ENCODE results near the gene MS4A8. TPM values are rescaled to one million over a fixed set of nuclear protein-coding genes. Genes with fewer than 3 reads are reported as not detected.

MS4A8 gene
- total RNA-seq, 1 donor from 2014 or later: not detected

DNA sequence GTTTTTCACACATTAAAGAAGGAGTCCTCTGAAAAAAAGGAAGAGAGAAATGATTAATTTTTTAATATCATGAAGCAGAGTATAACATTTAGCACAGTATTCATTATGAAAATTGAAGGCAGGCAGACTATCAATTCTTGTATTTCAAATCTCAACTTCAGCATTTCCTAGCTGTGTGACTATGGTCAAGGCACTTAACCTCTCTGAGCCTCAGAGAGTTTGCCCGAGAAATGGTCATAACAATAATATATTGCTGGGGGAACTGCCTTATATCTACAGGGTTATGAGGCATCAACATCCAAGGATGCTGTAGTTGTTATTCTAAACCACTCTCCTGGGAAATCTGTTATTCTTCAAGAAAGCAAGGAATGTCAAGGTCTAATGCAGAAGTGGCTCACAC, 26.2 kb downstream of the MS4A8 start:
- no peak overlapping the region for H3K4me3 Mint-ChIP-seq
- no peak for DNase-seq (ENCODE audit: low spot score in 2 of 2, unreplicated experiment in 2 of 2)
- H3K27me3 Mint-ChIP-seq (ENCODE audit: low read depth): peaks cover 62% of the 10 kb centered on the region

DNA sequence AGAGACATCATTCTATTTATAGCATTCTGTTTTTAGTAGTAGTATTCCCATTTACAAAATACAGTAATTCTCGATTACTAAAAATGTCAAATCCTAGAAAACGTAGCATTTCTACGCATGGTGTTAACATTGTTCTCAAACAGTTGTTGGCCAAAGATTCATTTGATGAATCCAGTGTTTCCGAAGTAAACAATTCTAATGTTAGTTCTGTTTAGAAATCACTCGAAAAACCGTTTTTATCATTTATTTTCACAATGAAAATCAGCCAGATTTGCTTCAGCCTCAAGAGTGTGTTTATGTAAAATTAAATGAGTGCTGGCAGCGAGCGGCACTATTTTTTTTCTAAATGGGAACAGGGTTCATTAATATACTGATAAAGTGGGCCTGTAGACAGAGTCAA, 32.2 kb downstream of the MS4A8 start:
- Mint-ChIP-seq H3K36me3 (no peaks in the 10 kb centered on the region), H3K4me1 (no peaks in the 10 kb centered on the region), H3K27me3 (ENCODE audit: low read depth) (peaks cover 37% of the 10 kb centered on the region), H3K27ac (no peak overlapping the region), H3K4me3 (no peak overlapping the region), H3K9me3 (no peaks in the 10 kb centered on the region)
- no peak for DNase-seq (ENCODE audit: low spot score in 2 of 2, unreplicated experiment in 2 of 2)
- TF ChIP-seq, protein P1, sequence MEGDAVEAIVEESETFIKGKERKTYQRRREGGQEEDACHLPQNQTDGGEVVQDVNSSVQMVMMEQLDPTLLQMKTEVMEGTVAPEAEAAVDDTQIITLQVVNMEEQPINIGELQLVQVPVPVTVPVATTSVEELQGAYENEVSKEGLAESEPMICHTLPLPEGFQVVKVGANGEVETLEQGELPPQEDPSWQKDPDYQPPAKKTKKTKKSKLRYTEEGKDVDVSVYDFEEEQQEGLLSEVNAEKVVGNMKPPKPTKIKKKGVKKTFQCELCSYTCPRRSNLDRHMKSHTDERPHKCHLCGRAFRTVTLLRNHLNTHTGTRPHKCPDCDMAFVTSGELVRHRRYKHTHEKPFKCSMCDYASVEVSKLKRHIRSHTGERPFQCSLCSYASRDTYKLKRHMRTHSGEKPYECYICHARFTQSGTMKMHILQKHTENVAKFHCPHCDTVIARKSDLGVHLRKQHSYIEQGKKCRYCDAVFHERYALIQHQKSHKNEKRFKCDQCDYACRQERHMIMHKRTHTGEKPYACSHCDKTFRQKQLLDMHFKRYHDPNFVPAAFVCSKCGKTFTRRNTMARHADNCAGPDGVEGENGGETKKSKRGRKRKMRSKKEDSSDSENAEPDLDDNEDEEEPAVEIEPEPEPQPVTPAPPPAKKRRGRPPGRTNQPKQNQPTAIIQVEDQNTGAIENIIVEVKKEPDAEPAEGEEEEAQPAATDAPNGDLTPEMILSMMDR (IDR thresholded peaks at IDR 0.05; ENCODE audit: unreplicated experiment): no peak

More for the DNA sequence above, 26.2 kb downstream of the MS4A8 start:
- TF ChIP-seq, protein P1 (IDR thresholded peaks at IDR 0.05; ENCODE audit: unreplicated experiment): no peak
- no peaks in the 10 kb centered on the region for H3K4me1 Mint-ChIP-seq
- no peaks in the 10 kb centered on the region for H3K36me3 Mint-ChIP-seq
- H3K27ac Mint-ChIP-seq: no peak overlapping the region
- no peaks in the 10 kb centered on the region for H3K9me3 Mint-ChIP-seq

DNA sequence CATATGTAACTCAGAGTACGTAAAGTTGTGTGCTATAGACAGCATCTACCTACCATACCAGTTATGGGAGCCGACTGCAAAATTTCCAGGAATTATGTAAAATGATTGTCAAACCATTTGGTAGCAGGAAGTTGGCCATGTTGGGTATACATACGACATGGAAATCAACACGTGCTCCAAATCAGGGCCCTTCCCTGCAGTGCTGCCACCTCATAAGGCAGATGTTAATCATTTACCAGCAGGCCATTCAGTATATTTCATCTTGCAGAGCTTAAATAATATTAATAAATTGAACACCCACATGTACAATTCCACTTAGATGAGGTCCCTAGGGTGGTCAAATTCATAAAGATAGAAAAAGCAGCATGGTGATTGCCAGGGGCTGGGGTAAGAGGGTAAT, 34.9 kb downstream of the MS4A8 start:
- Mint-ChIP-seq H3K4me3 (no peak overlapping the region), H3K9me3 (no peaks in the 10 kb centered on the region), H3K27ac (no peak overlapping the region), H3K36me3 (no peaks in the 10 kb centered on the region), H3K4me1 (no peaks in the 10 kb centered on the region), H3K27me3 (ENCODE audit: low read depth) (peaks cover 36% of the 10 kb centered on the region)
- TF ChIP-seq, protein P1 (IDR thresholded peaks at IDR 0.05; ENCODE audit: unreplicated experiment): no peak
- DNase-seq (ENCODE audit: low spot score in 2 of 2, unreplicated experiment in 2 of 2): no peak

DNA sequence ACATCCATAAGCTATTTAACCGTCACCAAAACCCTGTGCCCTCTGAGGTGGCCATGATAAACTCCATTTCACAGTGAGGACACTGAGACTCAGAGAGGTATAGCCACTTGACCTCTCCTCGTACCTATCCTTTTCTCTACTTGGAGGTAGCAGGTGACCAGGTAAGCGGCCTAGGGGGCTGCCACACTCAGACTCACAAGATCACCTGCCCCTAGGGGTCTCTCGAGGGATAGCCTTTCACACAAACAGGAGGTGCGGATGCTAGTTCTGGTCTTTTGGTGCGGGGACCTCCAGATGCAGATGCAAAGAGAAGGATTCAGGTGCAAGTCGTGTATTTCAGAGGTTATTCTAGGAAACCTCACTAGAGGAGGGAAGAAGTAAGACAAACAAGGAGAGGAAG, 39.7 kb downstream of the MS4A8 start:
- Mint-ChIP-seq H3K4me1 (no peaks in the 10 kb centered on the region), H3K27me3 (ENCODE audit: low read depth) (peaks cover 27% of the 10 kb centered on the region), H3K4me3 (no peak overlapping the region), H3K36me3 (no peaks in the 10 kb centered on the region), H3K9me3 (peaks cover 14% of the 10 kb centered on the region), H3K27ac (no peak overlapping the region)
- no peak for DNase-seq (ENCODE audit: low spot score in 2 of 2, unreplicated experiment in 2 of 2)
- TF ChIP-seq, protein P1 (IDR thresholded peaks at IDR 0.05; ENCODE audit: unreplicated experiment): no peak

DNA sequence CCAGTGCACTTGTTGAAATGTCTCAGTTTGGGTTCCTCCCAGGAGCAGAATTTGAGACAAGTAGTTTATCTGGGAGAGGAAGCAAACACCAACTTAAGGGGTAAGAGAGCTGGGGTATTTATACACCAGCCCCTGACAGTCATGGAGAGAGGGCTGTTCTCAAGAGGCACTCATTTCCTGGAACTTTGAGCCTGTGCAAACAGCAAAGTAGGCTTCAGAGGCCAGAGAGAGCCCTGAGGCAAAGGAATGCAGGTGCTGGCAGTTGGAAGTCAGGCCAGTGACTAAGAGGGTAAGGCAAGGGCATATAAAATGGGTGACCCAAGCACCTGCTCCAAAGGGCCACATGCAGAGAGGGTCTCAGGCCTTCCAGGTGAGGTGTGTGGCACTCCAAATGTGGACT, 41.2 kb downstream of the MS4A8 start:
- peaks cover 27% of the 10 kb centered on the region for H3K27me3 Mint-ChIP-seq (ENCODE audit: low read depth)

More for the DNA sequence above, 41.2 kb downstream of the MS4A8 start:
- DNase-seq (ENCODE audit: low spot score in 2 of 2, unreplicated experiment in 2 of 2): no peak
- TF ChIP-seq, protein P1 (IDR thresholded peaks at IDR 0.05; ENCODE audit: unreplicated experiment): no peak
- Mint-ChIP-seq H3K36me3 (no peaks in the 10 kb centered on the region), H3K27ac (no peak overlapping the region), H3K4me1 (peaks cover 3% of the 10 kb centered on the region), H3K4me3 (no peak overlapping the region), H3K9me3 (peaks cover 14% of the 10 kb centered on the region)

All from mesothelial cell of epicardium (in vitro differentiated cells).